Fibroblast of lung (primary cell): ENCODE results near the gene RBM22. TPM values are rescaled to one million over a fixed set of nuclear protein-coding genes. Genes with fewer than 3 reads are reported as not detected.
A peak's percentile ranks its signal among the peaks of the same experiment; 100 is the strongest.

Source experiments
- DNase-seq, 2 donors: peaks; one replicate each; pipeline versions ENCODE4 v3.0.0 to v3.0.0-alpha.2; 2010; ENCODE audit warnings: low read depth in 2 of 2
- H2AFZ ChIP-seq: 2 replicates; pipeline ENCODE4 v1.5.1; 2012; ENCODE audit warnings: low read length, control low read depth, inconsistent platforms
- H3K27ac ChIP-seq: 2 replicates; pipeline ENCODE4 v1.5.1; 2011; ENCODE audit warnings: low read length, control low read depth; ENCODE audit not compliant: insufficient read depth
- H3K27me3 ChIP-seq: 2 replicates; pipeline ENCODE4 v1.5.1; 2011; ENCODE audit warnings: mild to moderate bottlenecking, low read length; ENCODE audit not compliant: control insufficient read depth, insufficient read depth
- H3K36me3 ChIP-seq: 2 replicates; pipeline ENCODE4 v1.5.1; 2011; ENCODE audit warnings: low read length; ENCODE audit not compliant: control insufficient read depth, insufficient read depth
- H3K4me1 ChIP-seq: 2 replicates; pipeline ENCODE4 v1.5.1; 2011; ENCODE audit warnings: low read length; ENCODE audit not compliant: control insufficient read depth, insufficient read depth; ENCODE audit errors: extremely low read depth
- H3K4me2 ChIP-seq: 2 replicates; pipeline ENCODE4 v1.5.1; 2011; ENCODE audit warnings: low read length, control low read depth; ENCODE audit not compliant: insufficient read depth; ENCODE audit errors: extremely low read depth
- H3K4me3 ChIP-seq, 4 experiments: fragments of 200-600 bp in 1 of 4; sonication (generic) in 1 of 4; replicated peaks in 1 of 4; 2 replicates each; pipeline ENCODE4 v1.5.1; 2011 to 2016; ENCODE audit warnings: low read length in 4 of 4, low read depth in 3 of 4, mild to moderate bottlenecking in 3 of 4, control low read depth in 2 of 4, inconsistent platforms in 1 of 4, mixed read lengths in 1 of 4; ENCODE audit not compliant: insufficient read depth in 1 of 4; ENCODE audit errors: control extremely low read depth in 1 of 4
- H3K79me2 ChIP-seq: 2 replicates; pipeline ENCODE4 v1.5.1; 2012; ENCODE audit warnings: mild to moderate bottlenecking, low read length, inconsistent platforms; ENCODE audit not compliant: control insufficient read depth, insufficient read depth
- H3K9ac ChIP-seq: 2 replicates; pipeline ENCODE4 v1.5.1; 2011; ENCODE audit warnings: mild to moderate bottlenecking, low read length, control low read depth; ENCODE audit not compliant: insufficient read depth
- H3K9me3 ChIP-seq: 2 replicates; pipeline ENCODE4 v1.5.1; 2012; ENCODE audit warnings: low read depth, low read length; ENCODE audit not compliant: control insufficient read depth, insufficient read depth
- H4K20me1 ChIP-seq: 2 replicates; pipeline ENCODE4 v1.5.1; 2011; ENCODE audit warnings: low read length; ENCODE audit not compliant: control insufficient read depth, insufficient read depth; ENCODE audit errors: extremely low read depth
- CTCF ChIP-seq, 2 donors: IDR thresholded peaks in 1 of 2; conservative IDR thresholded peaks in 1 of 2; 1 replicate in 1 of 2; 2 replicates in 1 of 2; pipeline ENCODE4 v1.5.1; 2011 to 2012; ENCODE audit warnings: low read length in 2 of 2, control low read depth in 1 of 2, inconsistent platforms in 1 of 2, low read depth in 1 of 2, mild to moderate bottlenecking in 1 of 2
- EZH2 ChIP-seq: IDR thresholded peaks from 2 replicates; pipeline ENCODE4 v1.5.1; 2012; ENCODE audit warnings: low read length, control low read depth, mild to moderate bottlenecking; ENCODE audit errors: missing control alignments
- polyA plus RNA-seq, 2 donors: library from polyadenylated mRNA; depleted of rRNA in 1 of 2; stranded (reverse) in 1 of 2; unstranded in 1 of 2; fragments of >200 nt; gene quantifications; 2 replicates each; pipeline ENCODE4 v1.2.1, GENCODE V29; 2011 to 2012; ENCODE audit warnings: missing spikeins in 1 of 2
- total RNA-seq: library from RNA; depleted of rRNA; stranded (reverse); fragments of >200 nt; gene quantifications from 2 replicates; pipeline ENCODE4 v1.2.1, GENCODE V29; 2014

RBM22 gene
- total and polyA plus RNA-seq, 2 donors (not counting 1 experiment from before 2014, with no cell fraction given): 15.4 to 36.7 TPM

- Histone ChIP-seq H3K9ac (no peak overlapping the region), H3K27ac (no peak overlapping the region), H2AFZ (no peak overlapping the region), H3K27me3 (no peaks in the 10 kb centered on the region), H3K4me1 (peaks cover 11% of the 10 kb centered on the region), H4K20me1 (no peaks in the 10 kb centered on the region), H3K79me2 (no peaks in the 10 kb centered on the region), H3K4me2 (no peak overlapping the region), H3K4me3 (no peak overlapping the region), H3K36me3 (no peaks in the 10 kb centered on the region), H3K9me3 (no peaks in the 10 kb centered on the region)
- no peak for TF ChIP-seq CTCF (conservative IDR thresholded peaks at IDR 0.05 in 1 of 2, IDR thresholded peaks at IDR 0.05 in 1 of 2; ENCODE audit: low read depth in 1 of 2, low read length in 2 of 2)
- TF ChIP-seq EZH2: no peak
- no peak for DNase-seq
These were observed 25.8 kb downstream of the RBM22 start for GRCh38 chr5:150675069-150675468.

DNA sequence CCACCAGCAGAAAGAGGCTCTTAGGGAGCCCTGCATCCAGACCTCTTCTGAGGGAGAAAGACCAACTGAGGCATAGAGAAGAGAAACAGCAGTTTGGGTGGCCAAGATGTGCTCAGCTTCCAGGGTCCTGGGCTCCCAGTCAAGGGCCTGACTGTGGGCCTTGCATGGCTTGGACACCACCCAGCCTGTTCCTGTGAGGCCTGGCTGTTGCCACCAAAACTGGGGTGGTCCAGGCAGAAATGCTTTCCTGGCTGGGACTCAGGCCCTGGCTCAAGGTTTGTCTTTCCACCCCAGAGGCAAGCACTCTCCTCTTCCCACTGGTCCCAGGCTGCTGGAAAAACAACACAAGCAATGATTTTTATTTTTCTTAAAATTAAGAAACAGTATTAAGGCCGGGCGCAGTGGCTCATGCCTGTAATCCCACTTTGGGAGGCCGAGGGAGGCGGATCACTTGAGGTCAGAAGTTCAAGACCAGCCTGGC, 26.5 kb downstream of the RBM22 start:
- H3K9ac ChIP-seq: no peak overlapping the region

DNA sequence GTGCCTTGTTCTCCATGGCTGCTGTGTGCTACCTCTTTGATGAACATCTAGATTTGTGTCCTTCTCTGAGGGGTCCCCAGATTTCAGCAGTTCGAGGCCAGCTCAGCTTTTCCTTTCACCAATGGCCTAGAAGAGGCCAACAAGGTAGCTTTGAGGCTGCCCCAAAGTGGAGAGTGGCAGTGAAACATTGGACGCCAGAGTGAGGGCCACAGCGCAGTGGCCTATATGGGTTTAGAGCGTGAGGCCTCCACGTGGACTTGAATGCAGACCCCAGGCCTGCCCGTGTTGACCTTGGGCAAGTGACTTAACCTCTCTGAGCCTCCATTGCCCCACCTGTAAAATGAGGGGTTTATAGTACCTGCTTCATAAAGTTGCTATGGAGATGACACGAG, 28.0 kb downstream of the RBM22 start:
- peak overlapping the region; percentile 76 for H2AFZ ChIP-seq
- H3K27me3 ChIP-seq: no peaks in the 10 kb centered on the region
- H3K4me2 ChIP-seq: peak overlapping the region; percentile 93
- peak overlapping the region in 3 of 4 experiments; percentile 38 to 52 (median 51) for H3K4me3 ChIP-seq
- no peaks in the 10 kb centered on the region for H3K79me2 ChIP-seq
- H3K9ac ChIP-seq: no peak overlapping the region
- no peaks in the 10 kb centered on the region for H4K20me1 ChIP-seq
- no peak for DNase-seq
- H3K36me3 ChIP-seq: no peaks in the 10 kb centered on the region
- TF ChIP-seq EZH2 (no peak), CTCF (conservative IDR thresholded peaks at IDR 0.05 in 1 of 2, IDR thresholded peaks at IDR 0.05 in 1 of 2; ENCODE audit: low read depth in 1 of 2, low read length in 2 of 2) (no peak)
- H3K4me1 ChIP-seq: peaks cover 11% of the 10 kb centered on the region
- H3K27ac ChIP-seq: no peak overlapping the region
- H3K9me3 ChIP-seq: no peaks in the 10 kb centered on the region

More for the DNA sequence above, 26.5 kb downstream of the RBM22 start:
- Histone ChIP-seq H3K4me3 (no peak overlapping the region), H3K27ac (peak overlapping the region; percentile 27), H3K27me3 (no peaks in the 10 kb centered on the region), H3K4me2 (peak overlapping the region; percentile 51), H3K4me1 (peaks cover 11% of the 10 kb centered on the region), H2AFZ (no peak overlapping the region), H3K79me2 (no peaks in the 10 kb centered on the region), H3K36me3 (no peaks in the 10 kb centered on the region), H3K9me3 (no peaks in the 10 kb centered on the region), H4K20me1 (no peaks in the 10 kb centered on the region)
- TF ChIP-seq CTCF (conservative IDR thresholded peaks at IDR 0.05 in 1 of 2, IDR thresholded peaks at IDR 0.05 in 1 of 2; ENCODE audit: low read depth in 1 of 2, low read length in 2 of 2) (no peak), EZH2 (no peak)
- no peak for DNase-seq
